Progenitor cell of endocrine pancreas (in vitro differentiated cells): ENCODE data around the gene SPACA5B. TPM values are rescaled to one million over a fixed set of nuclear protein-coding genes. Genes with fewer than 3 reads are reported as not detected.
"Not testable (repeated sequence)": the region's sequence is repeated elsewhere in the genome, so short reads cannot be mapped to it uniquely, and the experiment has no call there.

Experiments used
- DNase-seq: peaks from one replicate; pipeline ENCODE4 v3.0.0; 2021; ENCODE audit warnings: low spot score; ENCODE audit not compliant: unreplicated experiment
- H3K27ac Mint-ChIP-seq: 2 replicates; pipeline ENCODE4 v1.8.0; 2021; ENCODE audit warnings: mild to moderate bottlenecking, moderate library complexity, mixed read lengths
- H3K27me3 Mint-ChIP-seq: 2 replicates; pipeline ENCODE4 v1.8.0; 2021; ENCODE audit warnings: mixed read lengths
- H3K36me3 Mint-ChIP-seq: 2 replicates; pipeline ENCODE4 v1.8.0; 2022; ENCODE audit warnings: mixed read lengths; ENCODE audit not compliant: insufficient read depth
- H3K4me1 Mint-ChIP-seq: 2 replicates; pipeline ENCODE4 v1.8.0; 2021; ENCODE audit warnings: low read depth, mixed read lengths
- H3K4me3 Mint-ChIP-seq: 2 replicates; pipeline ENCODE4 v1.8.0; 2021; ENCODE audit warnings: low read depth, mild to moderate bottlenecking, moderate library complexity, mixed read lengths
- H3K9me3 Mint-ChIP-seq: 2 replicates; pipeline ENCODE4 v1.8.0; 2021; ENCODE audit warnings: low read depth, mixed read lengths
- total RNA-seq: library from RNA; stranded (reverse); gene quantifications from 2 replicates; pipeline ENCODE4 v1.2.1, GENCODE V29; 2021
- TF ChIP-seq, protein P1 (sequence below): fragments of 200-600 bp; sonication (generic); IDR thresholded peaks from one replicate; pipeline ENCODE4 v1.5.0; 2021; ENCODE audit warnings: antibody characterized with exemption, mild to moderate bottlenecking; ENCODE audit not compliant: unreplicated experiment

The SPACA5B gene
- total RNA-seq, 1 donor from 2014 or later = not detected

GRCh38 chrX:48153769-48154168 is 23.3 kb downstream of the SPACA5B start:
- no peaks in the 10 kb centered on the region for H3K27me3 Mint-ChIP-seq
- H3K27ac Mint-ChIP-seq = no peak overlapping the region
- DNase-seq = no peak
- TF ChIP-seq, protein P1, sequence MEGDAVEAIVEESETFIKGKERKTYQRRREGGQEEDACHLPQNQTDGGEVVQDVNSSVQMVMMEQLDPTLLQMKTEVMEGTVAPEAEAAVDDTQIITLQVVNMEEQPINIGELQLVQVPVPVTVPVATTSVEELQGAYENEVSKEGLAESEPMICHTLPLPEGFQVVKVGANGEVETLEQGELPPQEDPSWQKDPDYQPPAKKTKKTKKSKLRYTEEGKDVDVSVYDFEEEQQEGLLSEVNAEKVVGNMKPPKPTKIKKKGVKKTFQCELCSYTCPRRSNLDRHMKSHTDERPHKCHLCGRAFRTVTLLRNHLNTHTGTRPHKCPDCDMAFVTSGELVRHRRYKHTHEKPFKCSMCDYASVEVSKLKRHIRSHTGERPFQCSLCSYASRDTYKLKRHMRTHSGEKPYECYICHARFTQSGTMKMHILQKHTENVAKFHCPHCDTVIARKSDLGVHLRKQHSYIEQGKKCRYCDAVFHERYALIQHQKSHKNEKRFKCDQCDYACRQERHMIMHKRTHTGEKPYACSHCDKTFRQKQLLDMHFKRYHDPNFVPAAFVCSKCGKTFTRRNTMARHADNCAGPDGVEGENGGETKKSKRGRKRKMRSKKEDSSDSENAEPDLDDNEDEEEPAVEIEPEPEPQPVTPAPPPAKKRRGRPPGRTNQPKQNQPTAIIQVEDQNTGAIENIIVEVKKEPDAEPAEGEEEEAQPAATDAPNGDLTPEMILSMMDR = no peak
- no peak overlapping the region for H3K4me3 Mint-ChIP-seq
- H3K9me3 Mint-ChIP-seq = peaks cover 18% of the 10 kb centered on the region
- H3K4me1 Mint-ChIP-seq = no peaks in the 10 kb centered on the region
- H3K36me3 Mint-ChIP-seq = peaks cover 1% of the 10 kb centered on the region

DNA sequence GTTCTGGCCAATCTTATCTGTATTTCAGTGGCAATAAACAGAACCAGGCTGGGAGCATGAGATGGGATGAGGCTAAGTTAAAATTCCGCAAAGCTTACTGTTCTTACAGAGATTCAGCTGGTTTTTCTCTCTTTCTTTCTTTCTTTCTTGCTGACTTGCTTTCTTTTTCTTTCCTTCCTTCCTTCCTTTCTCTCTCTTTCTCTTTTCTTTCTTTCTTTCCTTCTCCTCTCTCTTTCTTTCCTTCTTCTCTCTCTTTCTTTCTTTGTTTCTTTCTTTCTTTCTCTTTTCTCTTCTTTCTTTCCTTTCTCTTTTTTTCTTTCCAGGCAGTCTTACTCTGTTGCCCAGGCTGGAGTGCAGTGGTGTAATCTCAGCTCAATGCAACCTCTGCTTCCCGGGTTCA is 24.4 kb downstream of the SPACA5B start:
- Mint-ChIP-seq H3K4me3 (no peak overlapping the region), H3K27ac (no peak overlapping the region), H3K9me3 (peaks cover 19% of the 10 kb centered on the region), H3K4me1 (no peaks in the 10 kb centered on the region), H3K27me3 (no peaks in the 10 kb centered on the region), H3K36me3 (peaks cover 1% of the 10 kb centered on the region)
- TF ChIP-seq, protein P1 = no peak
- no peak for DNase-seq

GRCh38 chrX:48156014-48156413 is 25.6 kb downstream of the SPACA5B start:
- Mint-ChIP-seq H3K4me1 (no peaks in the 10 kb centered on the region), H3K4me3 (no peak overlapping the region)

GRCh38 chrX:48165241-48165640 is 34.8 kb downstream of the SPACA5B start:
- H3K4me1 Mint-ChIP-seq = no peaks in the 10 kb centered on the region
- H3K36me3 Mint-ChIP-seq = no peaks in the 10 kb centered on the region
- H3K27me3 Mint-ChIP-seq = no peaks in the 10 kb centered on the region
- no peak overlapping the region for H3K4me3 Mint-ChIP-seq
- TF ChIP-seq, protein P1 = no peak
- peaks cover 23% of the 10 kb centered on the region for H3K9me3 Mint-ChIP-seq
- no peak for DNase-seq
- H3K27ac Mint-ChIP-seq = no peak overlapping the region

More at GRCh38 chrX:48156014-48156413, 25.6 kb downstream of the SPACA5B start:
- Mint-ChIP-seq H3K9me3 (peaks cover 22% of the 10 kb centered on the region), H3K36me3 (peaks cover 1% of the 10 kb centered on the region), H3K27me3 (no peaks in the 10 kb centered on the region), H3K27ac (no peak overlapping the region)
- no peak for DNase-seq
- TF ChIP-seq, protein P1 = no peak

- not testable (repeated sequence) for H3K36me3 Mint-ChIP-seq, DNase-seq, H3K4me3 Mint-ChIP-seq, H3K4me1 Mint-ChIP-seq, H3K27me3 Mint-ChIP-seq, H3K27ac Mint-ChIP-seq
- H3K9me3 Mint-ChIP-seq = peaks cover 23% of the 10 kb centered on the region
Measured at GRCh38 chrX:48166322-48166721, 35.9 kb downstream of the SPACA5B start.

DNA sequence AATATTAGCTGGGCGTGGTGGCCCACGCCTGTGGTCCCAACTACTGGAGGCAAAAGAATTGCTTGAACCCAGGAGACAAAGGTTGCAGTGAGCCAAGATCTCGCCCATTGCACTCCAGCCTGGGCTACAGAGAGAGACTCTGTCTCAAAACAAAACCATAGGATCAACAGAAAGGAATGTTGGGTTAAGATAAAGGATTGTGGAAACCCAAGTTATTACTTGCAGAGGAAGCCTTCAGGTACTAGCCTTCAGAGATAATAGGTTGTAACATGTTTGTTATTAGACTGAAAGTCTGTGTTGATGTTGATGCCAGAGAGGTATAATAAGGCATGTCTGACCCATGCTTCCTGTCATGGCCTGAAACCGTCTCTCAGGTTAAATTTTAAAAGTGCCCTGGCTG is 49.3 kb downstream of the SPACA5B start:
- no peaks in the 10 kb centered on the region for H3K9me3 Mint-ChIP-seq
- TF ChIP-seq, protein P1 = no peak
- no peaks in the 10 kb centered on the region for H3K36me3 Mint-ChIP-seq
- DNase-seq = no peak
- H3K27ac Mint-ChIP-seq = no peak overlapping the region
- H3K27me3 Mint-ChIP-seq = no peaks in the 10 kb centered on the region
- no peak overlapping the region for H3K4me3 Mint-ChIP-seq
- H3K4me1 Mint-ChIP-seq = no peaks in the 10 kb centered on the region
